Measurements from ENCODE around the gene HECW1. TPM values are rescaled to one million over a fixed set of nuclear protein-coding genes. Genes with fewer than 3 reads are reported as not detected.
"Not testable (repeated sequence)": the region's sequence is repeated elsewhere in the genome, so short reads cannot be mapped to it uniquely, and the experiment has no call there.

HECW1 gene
- total RNA-seq, 1 donor from 2014 or later, result 2.6 TPM

- not testable (repeated sequence) for DNase-seq (ENCODE audit: low spot score)
Observed at GRCh38 chr7:43345696-43346095, 233.2 kb downstream of the HECW1 start.

- DNase-seq (ENCODE audit: low spot score), result no peak
Observed at GRCh38 chr7:43351683-43352082, 239.2 kb downstream of the HECW1 start.

- DNase-seq (ENCODE audit: low spot score), result no peak
Observed at GRCh38 chr7:43353902-43354301, 241.5 kb downstream of the HECW1 start.

- DNase-seq (ENCODE audit: low spot score), result no peak
Observed at GRCh38 chr7:43362652-43363034, 250.2 kb downstream of the HECW1 start.

GRCh38 chr7:43363035-43363791, 250.8 kb downstream of the HECW1 start:
- DNase-seq (ENCODE audit: low spot score), result no peak

- no peak for DNase-seq (ENCODE audit: low spot score)
Observed at GRCh38 chr7:43364391-43364790, 251.9 kb downstream of the HECW1 start.

DNA sequence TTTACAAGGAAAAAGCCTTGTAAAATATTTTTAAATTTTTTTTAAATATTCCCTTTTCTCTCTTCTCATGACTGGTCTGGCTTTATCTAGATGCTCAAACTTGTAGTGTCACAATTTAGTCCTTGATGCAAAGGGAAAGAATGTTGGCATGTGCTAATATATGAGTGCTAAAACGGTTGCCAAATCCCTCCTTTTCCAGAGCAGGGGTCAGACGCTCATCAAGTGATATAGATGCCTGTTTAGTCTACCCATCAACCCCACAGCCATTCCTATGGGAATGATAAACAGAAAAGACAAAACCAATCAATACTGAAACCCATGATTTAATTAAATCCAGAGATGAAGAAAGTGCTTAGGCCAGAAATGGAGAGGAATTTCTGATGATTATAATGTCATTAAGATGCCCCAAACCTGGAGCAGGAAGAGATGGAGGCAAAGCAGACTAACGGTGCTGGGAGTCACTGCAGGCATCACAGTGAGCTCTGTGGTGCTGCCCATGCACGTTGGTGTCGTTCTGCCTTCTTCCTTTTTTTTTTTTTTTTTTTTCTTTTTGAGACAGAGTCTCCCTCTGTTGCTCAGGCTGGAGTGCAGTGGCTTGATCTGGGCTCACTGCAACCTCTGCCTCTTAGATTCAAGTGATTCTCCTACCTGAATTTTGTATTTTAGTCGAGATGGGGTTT, 260.4 kb downstream of the HECW1 start:
- no peak for DNase-seq (ENCODE audit: low spot score)

- DNase-seq (ENCODE audit: low spot score), result no peak
Observed at GRCh38 chr7:43377196-43377960, 264.9 kb downstream of the HECW1 start.

DNA sequence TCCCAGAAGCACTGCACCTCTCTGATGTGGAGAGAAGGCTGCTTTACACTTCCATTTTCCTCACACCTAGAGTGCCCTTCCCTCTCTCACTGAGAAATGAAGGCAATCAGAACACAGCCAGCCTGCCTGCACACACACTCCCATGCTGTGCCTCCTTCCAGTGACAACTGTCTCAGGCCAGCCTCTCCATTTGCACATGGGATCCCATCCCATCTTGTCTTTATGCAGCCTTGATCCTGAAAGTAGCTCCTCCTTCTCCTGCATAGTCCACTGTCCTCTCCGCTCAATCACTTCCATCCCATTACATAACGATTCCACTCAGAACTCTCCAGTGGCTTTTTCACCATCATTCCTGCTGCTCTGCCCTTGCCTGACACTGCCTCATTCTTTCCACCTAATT, 266.8 kb downstream of the HECW1 start:
- no peak for DNase-seq (ENCODE audit: low spot score)

GRCh38 chr7:43384616-43385308, 272.3 kb downstream of the HECW1 start:
- no peak for DNase-seq (ENCODE audit: low spot score)

DNA sequence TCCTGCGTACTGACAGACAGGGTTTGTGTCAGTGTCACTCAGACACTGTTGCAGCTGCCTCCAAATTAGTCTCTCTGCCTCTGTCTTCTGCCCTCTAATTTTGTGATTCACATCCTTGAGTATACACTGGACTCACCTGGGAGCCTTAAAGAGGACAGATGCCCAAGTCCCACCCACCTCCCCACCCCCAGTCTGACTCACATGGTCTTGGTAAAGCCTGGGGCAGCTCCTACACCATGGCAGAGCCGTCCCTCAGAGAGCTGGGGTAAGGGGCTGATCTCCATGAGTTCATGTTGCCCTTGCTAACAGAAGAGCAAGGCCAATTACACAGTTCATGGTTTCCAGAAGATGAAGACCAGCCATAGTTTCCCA, 272.8 kb downstream of the HECW1 start:
- DNase-seq (ENCODE audit: low spot score), result no peak

DNA sequence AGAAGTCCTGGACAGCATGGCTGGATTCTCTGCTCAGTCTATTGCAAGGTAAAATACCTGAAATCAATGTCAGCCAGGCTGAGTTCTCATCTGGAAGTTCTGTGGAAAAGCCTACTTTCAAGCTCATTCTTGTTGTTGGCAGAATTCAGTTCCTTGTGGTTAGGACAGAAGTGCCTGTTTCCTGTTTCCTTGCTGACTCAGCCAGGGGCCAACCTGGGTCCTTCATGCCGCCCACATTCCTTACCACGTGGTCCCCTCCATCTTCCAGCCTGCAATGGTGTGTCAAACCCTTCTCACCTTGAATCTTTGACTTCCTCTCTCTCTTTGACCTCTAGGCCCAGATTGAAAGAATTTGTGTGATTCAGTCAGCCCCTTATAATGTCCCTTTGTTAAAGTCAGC, 273.4 kb downstream of the HECW1 start:
- no peak for DNase-seq (ENCODE audit: low spot score)

- no peak for DNase-seq (ENCODE audit: low spot score)
Observed at GRCh38 chr7:43387932-43388331, 275.5 kb downstream of the HECW1 start.

GRCh38 chr7:43390576-43390975, 278.1 kb downstream of the HECW1 start:
- DNase-seq (ENCODE audit: low spot score), result no peak

GRCh38 chr7:43391518-43391917, 279.1 kb downstream of the HECW1 start:
- DNase-seq (ENCODE audit: low spot score), result no peak

- DNase-seq (ENCODE audit: low spot score), result no peak
Observed at GRCh38 chr7:43392638-43393330, 280.3 kb downstream of the HECW1 start.

- DNase-seq (ENCODE audit: low spot score), result no peak
Observed at GRCh38 chr7:43394441-43395130, 282.1 kb downstream of the HECW1 start.

- DNase-seq (ENCODE audit: low spot score), result no peak
Observed at GRCh38 chr7:43395351-43395750, 282.9 kb downstream of the HECW1 start.

- DNase-seq (ENCODE audit: low spot score), result no peak
Observed at GRCh38 chr7:43396187-43396740, 283.8 kb downstream of the HECW1 start.

DNA sequence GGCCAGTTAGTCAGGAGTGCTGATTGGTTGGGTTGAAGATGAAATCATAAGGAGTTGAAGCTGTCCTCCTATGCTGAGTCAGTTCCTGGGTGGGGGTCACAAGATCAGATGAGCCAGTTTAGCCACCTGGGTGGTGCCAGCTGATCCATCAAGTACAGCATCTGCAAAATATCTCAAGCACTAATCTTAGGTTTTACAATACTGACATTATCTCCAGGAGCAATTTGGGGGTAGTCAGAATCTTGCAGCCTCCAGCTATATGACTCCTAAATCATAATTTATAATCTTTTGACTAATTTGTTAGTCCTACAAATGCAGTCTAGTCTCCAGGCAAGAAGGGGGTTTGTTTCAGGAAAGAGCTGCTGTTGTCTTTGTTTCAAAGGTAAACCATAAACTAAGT, 286.4 kb downstream of the HECW1 start:
- DNase-seq (ENCODE audit: low spot score), result no peak
